Stimulated activated CD8-positive, alpha-beta memory T cell treated with anti-CD3 and anti-CD28 coated beads, Interleukin-2, amount 100 ng/mL, for 1 hour (primary cell): ENCODE measurements around the gene CYP2W1.

Experiments
- DNase-seq, 2 donors: peaks; one replicate each; pipeline ENCODE4 v3.0.0-alpha.2; 2020; ENCODE audit warnings: low read depth in 2 of 2

Gene CYP2W1

DNA sequence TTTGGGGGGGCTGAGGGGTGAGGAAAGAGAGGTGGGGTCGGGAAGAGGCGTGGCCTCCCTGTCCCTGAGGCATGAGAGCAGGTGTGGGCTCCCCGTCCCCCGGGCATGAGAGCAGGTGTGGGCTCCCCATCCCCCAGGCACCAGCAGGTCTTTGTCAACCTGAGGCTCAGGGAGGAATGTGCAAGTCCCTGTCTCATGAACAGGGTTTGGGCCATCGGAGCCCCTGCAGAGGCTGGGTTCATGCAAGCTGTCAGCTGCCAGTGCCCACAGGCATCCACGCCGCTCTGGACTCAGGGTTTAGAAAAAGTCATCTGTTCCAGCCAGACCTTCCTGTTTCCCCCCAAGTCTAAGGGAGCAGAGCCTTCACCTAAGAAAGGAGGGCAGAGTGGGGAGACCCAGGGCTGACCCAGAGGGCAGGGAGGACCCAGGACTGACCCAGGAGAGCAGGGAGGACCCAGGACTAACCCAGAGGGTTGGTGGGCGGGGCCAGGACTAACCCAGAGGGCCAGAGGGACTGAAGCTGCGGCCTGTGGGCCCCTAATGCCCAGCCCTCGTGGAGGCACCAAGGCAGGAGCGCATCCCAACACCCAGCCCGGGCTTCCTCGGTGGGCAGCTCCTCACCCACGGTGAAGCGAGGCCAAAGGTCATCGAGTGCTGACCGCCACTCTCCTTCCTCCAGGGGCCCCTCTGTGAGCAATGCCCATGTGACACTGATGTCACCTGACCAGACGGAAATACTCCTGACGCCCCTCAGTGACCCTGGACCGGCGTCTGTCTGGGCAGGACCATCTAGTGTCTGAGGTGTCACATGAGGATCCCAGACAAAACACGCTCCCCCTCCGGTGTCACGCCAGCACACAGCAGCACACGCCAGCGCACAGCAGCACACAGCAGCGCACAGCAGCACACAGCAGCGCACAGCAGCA lies 32.5 kb downstream of the CYP2W1 start:
- no peak for DNase-seq

- DNase-seq, result no peak
These were observed 33.9 kb downstream of the CYP2W1 start for GRCh38 chr7:1016577-1017531.

DNA sequence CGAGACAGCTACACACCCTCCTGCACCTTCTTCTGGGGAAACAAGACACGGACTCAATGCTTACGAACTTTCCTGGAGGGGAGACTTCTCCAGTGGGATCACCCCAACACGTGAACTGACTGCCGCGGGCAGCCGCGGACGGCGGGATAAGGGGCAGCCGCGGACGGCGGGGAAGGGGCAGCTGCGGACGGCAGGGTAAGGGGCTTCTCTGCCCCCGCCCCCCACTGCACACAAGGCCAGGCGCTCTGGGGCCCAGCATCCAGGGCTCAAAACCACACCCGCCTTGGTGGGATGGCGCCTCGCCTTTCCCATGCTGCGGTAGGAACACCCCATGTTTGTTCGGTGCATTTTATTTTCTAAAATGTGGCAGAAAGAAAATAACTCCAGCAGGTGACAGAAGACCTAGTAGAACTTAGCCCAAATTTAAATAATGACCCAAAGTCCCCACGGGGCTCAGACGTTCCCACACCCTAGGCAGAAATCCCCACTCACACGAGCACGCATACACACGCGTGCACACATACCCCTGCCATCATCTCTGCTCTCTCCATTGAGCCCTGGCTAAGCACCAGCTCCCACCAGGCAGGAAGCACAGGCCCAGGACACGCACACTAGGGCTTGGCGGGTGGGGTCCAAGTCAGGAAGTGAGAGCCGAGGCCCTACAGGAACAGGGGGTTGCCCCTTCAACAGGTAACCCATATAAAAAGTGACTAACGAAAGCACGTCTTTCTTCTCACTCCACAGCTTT lies 34.8 kb downstream of the CYP2W1 start:
- DNase-seq, result no peak

GRCh38 chr7:1018334-1018695 lies 35.3 kb downstream of the CYP2W1 start:
- DNase-seq, result no peak

DNA sequence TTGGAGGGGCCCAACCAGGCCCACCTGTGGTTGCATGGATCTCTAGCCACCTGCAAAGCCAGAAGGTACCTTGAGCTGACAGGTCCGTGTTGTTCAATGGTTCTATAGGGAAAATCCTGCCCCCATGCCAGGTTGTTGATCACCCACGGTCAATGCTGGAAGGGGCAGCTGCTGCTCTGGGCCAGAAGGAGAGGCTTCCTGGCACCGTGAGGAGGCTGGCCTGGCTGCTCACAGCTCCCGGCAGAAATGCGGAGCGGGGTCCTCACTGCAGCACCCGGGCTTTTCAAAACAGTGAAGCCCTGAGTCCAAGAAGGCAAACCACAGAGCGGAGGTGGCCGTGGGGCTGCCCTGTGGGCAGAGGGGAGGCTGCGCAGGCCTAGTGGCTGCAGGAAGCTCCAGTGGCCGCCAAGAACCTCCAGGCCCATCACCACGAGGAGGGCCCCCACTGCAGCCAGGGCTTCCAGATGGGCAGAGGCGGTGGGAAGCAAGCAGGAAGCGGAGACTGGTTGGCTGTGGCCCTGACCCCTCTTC lies 36.3 kb downstream of the CYP2W1 start:
- DNase-seq, result no peak

DNA sequence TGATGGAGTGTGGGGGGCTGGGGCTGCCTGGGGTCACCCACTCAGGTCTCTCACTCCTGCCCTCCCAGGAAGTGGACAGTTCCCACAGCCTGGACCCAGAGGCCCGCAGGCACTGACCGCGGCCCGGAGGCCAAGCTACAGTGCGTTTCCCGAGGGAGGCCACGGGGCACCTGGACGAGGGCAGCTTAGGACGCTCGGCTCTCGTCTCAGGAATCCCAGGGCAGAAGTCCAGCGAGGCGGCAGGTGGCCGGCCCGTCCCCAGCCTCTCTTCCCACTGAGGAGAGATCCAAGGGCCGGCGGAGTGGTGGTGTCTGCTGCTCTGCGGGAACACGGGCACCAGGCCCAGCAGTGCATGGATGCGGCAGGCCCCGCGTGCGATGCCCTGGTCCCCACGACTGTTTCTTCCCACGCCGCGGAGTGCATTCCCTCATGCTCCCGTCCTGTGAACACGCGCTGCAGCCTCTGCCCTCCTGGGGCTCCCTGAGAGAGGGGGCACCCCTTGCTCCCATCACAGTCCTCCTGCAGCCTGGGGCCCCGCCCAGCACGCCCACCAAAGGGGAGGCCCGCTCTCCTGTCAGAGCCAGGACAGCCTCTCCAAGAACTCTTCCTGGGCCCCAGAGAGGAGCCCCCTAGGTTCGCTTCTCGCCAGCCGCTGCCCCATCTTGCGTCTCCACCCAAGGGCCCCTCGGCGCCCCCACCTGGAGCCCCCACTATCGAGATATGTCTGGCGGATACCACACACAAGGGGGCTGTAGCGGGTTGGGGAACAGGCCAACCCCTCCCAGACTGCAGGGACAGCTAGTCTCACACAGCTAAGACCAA lies 37.0 kb downstream of the CYP2W1 start:
- no peak for DNase-seq

GRCh38 chr7:1020849-1021251 lies 37.9 kb downstream of the CYP2W1 start:
- no peak for DNase-seq

- no peak for DNase-seq
These were observed 38.4 kb downstream of the CYP2W1 start for GRCh38 chr7:1021366-1021765.

DNA sequence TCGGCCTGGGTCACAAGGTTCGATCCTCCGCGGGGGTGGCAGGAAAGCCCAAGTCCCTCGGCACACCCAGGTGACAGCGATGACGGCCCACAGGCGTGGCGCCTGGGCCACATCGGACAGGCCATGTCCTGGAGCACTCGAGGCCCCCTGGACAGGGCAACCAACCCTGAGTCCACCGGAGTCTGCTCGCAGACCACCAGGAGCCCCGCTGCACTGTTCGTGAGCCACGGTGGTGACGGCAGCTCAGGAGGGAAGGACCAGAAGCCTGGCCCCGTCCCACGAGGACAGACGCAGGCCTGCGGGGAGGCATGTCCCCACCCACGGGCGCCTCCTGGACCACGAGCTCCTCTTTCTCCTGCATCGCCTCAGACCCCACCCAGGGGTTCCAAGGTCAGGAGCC lies 39.0 kb downstream of the CYP2W1 start:
- no peak for DNase-seq

DNA sequence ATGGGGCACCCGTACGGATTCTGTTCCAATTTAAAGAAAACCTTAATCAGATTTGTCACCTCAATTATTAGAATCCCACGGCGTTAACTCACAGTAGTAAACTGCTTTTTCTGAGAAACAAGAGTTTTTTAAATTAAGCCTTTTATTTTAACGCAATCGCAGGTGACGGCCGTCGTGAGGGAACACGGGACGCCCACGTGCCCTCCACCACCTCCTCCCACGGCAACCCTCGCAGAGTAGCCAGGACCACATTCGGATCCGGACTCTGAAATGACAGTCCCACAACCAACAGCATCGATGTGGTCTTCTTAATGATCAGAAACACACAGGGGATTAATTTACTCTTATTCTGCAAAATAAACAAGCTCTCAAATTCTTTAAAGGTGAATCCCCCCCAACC lies 39.4 kb downstream of the CYP2W1 start:
- no peak for DNase-seq

DNA sequence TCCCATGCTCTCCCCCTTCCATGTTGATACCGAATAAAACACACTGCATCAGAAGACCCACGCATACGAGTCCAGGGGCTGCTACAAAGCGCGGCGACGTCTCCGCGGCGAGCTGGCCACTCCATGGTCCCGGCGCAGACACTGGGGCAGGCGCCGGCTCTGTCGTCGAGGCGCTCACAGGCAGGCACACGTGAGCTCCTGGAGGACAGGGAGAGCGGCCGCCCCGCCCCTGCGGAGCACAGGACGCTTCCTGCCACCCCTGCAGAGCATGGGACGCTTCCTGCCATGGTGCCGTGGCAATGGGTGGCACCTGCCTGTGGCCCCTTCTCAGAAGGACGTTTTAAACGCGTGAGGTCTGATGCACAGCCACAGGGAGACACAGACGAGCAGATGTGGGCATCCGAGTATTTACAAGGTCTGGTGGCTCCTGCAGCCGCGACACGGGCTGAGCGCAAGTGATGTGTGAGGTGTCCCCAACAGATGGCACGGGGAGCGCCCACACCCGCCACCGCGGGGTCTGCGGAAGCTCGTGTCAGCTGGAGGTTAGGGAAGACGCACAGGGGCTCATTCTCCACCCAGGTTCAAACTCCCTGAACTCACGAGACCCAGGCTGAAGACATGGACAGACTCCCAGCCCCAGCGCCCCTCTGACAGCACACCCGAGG lies 40.0 kb downstream of the CYP2W1 start:
- no peak for DNase-seq

DNA sequence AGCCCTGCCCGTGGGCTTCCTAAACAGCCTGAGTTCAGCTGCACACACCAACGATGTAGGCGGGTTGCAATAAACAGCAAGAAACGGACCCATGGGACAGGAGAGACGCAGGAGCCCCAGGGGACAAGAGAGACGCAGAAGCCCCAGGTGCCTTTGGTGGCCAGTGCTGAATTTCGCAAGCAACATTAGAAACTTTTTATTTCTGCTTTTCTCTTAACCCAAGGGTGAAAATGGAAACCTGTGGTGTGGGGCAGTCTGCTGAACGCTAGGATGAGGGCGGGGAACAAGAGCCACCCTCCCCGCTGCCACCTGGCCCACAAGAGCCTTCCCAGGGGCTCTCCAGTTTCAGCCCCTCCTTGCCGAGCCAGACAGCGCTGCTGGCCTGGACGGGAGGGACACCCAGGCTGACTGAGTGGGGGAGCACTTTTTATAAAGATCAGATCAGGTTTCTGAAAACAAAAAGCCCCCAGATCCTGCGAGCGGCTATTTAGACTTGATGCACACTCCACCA lies 41.4 kb downstream of the CYP2W1 start:
- DNase-seq, result no peak

- DNase-seq, result no peak
These were observed 42.1 kb downstream of the CYP2W1 start for GRCh38 chr7:1024876-1025742.

- no peak for DNase-seq
These were observed 43.0 kb downstream of the CYP2W1 start for GRCh38 chr7:1025743-1026581.

- DNase-seq, result no peak
These were observed 43.8 kb downstream of the CYP2W1 start for GRCh38 chr7:1026721-1027161.

GRCh38 chr7:1027242-1028043 lies 44.5 kb downstream of the CYP2W1 start:
- no peak for DNase-seq
